ENCODE results near the gene HES2.
"Not testable (repeated sequence)": the region's sequence is repeated elsewhere in the genome, so short reads cannot be mapped to it uniquely, and the experiment has no call there.

The HES2 gene

DNA sequence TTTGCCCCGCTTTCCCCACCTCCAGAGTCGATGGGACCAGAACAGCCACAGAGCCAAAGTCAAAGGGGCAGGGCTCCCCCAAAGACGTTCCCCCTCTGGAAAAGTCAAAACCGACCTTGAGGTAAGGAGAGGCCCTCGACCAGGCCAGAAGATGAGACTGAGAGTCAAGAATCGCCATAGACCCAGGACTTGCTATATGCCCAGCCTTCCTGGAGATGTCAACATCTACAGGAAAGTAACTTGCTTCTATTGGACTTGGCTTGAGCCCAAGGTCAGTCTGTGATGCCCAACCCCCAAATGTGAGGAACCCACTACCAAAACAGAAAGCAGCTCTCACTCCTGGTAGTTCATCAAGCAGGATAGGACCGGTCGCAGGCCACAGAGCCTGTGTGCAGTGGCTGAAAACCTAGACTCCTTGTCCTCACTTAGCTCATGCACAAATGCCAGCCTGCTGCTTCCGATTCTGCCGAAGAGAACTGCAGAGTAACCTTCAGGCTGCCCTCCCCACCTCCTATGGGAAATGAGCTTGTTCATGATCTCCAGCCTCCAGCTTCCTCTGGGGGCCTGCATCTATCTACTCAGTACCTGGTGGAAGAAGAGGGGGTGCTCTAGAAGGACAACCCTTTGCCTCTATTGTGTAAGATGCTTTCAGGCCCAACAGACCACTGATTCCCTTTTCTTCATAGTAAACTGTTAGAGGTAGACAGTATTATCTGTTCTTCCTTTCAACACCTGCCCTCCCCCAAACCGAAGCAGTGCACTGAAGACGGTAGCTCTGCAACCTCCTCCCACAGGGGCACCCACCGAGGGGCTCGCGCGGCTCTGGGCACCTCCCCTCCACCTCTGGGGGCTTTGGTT lies 27.5 kb downstream of the HES2 start:
- no peak for DNase-seq (ENCODE audit: low read depth in 2 of 2)

DNA sequence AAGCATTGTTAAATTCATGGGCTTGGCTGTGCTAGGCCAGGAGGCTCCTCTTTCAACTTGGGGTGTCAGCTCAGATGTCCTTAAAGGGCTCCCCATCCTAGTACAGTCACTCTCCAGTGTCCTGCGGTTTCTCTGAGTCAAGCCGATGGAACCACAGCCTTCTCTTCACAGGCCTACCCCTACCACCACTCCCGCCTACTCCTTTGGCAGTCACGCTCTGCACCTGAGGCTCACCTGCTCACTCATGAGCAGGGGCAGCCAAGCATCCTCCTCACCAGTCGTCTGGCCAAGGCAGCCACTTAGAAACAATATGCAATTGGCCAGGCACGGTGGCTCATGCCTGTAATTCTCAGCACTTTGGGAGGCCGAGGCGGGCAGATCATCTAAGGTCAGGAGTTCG lies 29.7 kb downstream of the HES2 start:
- DNase-seq (ENCODE audit: low read depth in 2 of 2): no peak

DNA sequence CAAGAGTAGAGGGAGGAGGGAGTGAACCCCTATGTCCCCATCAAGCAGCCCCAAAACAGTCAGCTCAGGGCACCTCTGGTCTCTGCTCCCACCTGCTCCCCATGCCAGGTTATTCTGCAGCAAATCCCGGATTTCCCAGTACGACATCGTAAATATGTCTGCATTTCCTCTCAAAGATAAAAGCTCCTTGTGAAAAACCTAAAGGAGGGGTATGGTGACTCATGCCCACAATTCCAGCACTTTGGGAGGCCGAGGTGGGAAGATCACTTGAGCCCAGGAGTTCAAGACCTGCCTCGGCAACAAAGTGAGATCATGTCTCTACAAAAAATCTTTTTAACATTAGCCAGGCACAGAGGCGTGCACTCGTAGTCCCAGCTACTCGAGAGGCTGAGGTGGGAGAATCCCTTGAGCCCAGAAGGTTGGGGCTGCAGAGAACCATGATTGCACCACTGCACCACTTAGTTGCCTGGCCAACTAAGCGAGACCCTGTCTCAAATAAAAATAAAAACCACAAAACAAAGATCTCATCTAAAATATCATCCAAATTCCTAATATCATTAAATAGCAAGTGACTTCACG lies 33.3 kb downstream of the HES2 start:
- DNase-seq (ENCODE audit: low read depth in 2 of 2): peak in 1 of 2 experiments; percentile 2

DNA sequence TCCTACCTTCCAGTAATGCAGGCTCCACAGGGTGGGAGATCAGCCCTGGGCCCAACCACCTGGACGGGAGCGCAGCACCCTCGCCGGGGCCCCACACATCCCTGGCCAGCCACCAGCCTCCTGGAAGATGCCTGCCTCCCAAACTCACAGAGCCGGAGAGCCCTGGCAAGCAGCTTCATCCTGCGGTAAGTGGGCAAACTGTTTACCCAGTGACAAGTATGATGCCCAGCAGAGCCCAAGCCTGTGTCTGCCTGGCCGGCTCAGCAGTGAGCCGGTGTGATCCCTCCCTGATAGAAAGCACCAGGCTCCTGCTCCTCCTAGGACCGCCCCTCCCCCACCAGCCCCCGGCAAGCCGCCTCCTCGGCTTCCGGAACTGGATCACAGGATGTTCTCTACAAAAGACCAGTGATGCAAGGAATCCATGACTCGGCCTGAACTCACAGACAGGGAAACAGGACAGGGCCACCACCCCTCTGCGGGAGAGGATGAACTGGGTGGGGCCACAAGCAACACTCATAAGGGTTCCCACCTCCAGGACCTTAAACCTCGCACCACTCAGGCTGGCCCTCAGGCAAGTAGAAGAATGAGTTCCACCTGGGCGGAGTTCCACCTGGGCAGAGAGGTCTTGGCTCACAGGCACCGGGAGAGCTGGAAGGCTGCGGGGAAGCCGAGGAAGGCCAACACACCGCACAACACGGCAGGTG lies 34.1 kb downstream of the HES2 start:
- peak in 1 of 2 experiments; percentile 9 for DNase-seq (ENCODE audit: low read depth in 2 of 2)

DNA sequence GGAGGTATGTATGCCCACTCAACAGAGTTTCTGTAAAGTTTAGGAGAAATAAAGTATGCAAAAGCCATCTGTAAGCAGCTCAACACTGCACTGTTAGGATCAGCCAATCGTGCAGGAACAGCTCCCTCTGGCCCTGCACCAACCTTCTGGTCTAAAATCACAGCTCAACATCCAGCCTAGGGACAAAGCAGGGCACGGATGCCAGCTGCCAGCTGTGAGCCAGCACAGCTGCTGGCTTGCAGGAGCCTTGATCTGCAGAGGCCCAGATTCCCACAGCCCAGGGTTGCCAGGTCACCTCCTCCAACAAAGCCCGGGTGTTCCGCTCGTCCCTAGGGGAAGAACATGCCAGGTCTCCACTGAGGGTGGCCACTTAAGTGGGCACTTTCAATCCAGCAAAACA lies 34.8 kb downstream of the HES2 start:
- DNase-seq (ENCODE audit: low read depth in 2 of 2): no peak

DNA sequence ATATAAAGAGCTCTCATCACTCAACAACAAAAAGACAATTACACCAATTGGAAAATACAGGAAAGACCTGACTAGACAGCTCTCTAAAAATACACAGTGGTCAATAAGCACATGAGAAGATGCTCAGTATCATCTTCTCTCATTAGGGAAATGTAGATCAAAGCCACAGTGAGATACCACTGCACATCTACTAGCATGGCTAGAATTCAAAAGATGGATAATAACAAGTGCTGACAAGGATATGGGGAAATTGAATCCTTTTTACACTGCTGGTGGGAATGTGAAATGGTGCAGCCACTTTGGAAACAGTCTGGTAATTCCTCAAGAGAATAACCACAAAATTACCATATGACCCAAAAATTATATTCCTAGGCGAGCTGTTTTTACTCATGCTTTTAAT lies 35.6 kb downstream of the HES2 start:
- no peak for DNase-seq (ENCODE audit: low read depth in 2 of 2)

DNA sequence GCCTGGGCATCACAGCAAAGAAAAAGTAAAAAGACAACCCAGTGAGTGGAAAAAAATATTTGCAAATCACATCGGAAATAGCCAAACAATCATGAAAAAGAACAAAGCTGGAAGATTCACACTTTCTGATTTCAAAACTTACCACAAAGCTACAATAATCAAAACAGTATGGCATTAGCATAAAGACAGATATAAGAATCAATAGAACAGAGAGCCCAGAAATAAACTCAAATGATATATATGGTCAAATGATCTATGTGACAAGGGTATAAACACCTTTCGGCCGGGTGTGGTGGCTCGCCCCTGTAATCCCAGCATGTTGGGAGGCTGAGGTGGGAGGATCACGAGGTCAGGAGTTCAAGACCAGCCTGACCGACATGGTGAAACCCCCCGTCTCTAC lies 39.7 kb downstream of the HES2 start:
- no peak for DNase-seq (ENCODE audit: low read depth in 2 of 2)

DNA sequence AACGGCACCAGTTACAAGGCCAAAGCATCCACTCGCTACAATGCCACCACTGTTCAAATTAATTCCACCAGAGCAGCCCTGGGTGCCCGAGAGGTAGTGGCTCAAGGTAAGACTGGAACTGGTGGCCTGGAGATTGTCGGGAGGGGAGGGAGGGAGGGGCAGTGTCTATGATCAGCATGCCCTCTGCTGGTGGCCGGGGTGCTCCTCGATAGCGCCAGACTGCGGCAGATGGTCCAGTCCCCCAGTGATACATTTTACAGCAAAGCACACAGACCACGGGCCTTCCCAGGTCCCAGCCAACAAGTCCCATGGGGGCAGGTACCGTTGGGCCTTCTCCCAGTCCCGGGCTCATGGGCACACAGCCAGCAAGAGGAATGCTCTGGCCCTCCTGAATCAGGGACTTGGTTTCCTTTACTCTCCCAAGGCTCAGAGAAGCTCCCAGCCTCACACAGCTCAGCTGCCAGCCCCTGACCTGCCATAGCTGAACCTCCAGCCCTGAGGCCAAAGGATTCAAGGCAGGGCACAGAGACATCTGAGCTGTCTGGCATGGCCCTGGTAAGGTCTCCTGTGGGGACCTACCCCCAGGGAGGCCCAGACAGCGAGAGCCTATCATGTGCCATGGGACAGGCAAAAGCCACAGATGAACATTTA lies 41.5 kb downstream of the HES2 start:
- no peak for DNase-seq (ENCODE audit: low read depth in 2 of 2)

DNA sequence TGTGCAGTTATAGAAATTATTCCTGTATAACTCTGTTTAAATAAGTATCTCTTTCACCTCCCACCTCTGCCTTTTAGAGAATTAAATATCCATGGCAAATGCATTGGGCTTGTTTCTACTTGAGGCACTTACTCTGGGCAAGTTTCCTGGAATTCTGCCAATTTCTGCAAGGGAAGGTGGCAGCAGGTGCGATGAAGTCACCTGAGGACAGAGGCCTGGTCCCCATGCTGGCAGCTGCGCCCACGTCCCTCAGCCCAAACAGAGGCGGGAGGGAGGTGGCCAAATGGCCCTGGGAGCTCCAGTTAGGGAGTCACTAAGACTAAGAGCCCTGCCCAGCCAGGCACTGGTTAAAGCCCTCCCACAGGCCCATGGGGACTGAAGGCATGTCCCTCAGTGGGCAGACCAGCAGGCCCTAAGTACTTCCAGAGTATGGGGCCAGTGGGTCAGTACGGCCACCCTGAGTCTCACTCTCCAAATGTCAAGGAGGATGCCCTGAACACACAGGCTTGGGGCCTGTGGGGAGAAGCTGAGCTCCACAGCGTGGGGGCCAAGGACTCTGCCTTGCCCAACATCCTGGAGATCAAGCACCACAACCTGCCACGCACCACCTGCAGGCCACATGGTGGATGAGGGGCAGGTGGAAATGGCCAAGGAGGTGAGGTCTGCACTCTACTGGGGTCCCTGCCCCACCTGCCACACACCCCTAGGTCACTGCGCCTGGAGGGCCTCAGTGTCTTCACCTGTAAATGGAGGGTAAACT lies 45.6 kb downstream of the HES2 start:
- no peak for DNase-seq (ENCODE audit: low read depth in 2 of 2)

DNA sequence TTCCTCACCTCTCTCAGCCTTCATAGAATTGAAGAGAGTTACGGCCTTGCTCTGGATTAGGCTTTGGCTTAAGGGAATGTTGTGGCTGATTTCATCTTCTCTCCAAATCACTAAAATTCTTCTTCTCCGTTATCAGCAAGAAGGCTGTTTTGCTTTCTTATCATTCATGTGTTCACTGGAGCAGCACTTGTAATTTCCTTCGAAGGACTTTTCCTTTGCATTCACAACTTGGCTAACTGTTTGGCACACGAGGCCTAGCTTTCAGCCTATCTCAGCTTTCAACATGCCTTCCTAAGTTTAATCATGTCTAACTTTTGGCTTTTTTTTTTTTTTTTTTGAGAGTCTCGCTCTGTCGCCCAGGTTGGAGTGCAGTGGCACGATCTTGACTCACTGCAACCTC lies 47.5 kb downstream of the HES2 start:
- not testable (repeated sequence) for DNase-seq (ENCODE audit: low read depth in 2 of 2)

DNA sequence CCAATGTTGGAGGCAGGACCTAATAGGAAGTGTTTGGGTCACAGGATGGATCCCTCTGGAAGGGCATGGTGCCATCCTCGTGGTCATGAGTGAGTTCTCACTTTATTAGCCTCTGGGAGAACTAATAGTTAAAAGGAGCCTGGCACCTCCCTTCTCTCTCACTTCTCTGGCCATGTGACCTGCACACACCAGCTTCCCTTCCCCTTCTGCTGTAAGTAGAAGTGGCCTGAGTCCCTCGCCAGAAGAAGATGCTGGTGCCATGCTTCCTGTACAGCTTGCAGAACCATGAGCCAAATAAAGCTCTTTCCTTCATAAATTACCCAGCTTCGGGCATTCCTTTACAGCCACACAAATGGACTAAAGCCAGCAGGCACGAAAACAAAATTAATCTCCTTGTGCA lies 49.7 kb downstream of the HES2 start:
- no peak for DNase-seq (ENCODE audit: low read depth in 2 of 2)

DNA sequence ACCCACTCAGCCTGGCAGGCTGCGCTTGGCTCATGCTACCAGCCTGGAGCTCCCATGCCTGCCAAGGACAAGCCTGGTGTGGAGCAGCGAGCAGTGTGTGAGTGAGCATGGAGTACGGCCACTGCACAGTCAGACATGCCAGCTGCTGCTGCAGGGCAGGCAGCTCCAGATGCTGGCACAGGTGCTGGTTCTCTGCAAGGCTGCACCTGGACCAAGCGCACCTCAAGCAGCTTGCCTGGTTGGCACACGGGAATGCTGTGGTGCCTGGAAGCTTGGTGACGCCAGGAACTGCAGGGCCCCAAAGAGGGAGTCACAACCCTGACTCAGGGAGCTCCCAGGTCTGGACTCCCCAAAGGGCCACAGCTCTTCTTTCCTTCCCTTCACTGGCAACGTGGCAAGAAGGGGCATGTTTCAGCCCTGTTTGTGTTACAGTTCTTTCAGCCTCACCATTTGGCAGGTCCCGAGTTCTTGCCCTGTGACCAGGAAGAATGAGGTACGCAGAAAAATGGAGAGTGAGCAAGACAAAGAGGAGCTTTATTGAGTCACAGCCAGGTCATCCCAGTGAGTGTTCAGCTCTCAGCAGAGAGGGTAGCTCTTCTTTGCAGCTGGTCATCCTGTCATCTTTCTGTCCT lies 52.2 kb downstream of the HES2 start:
- DNase-seq (ENCODE audit: low read depth in 2 of 2): no peak

DNA sequence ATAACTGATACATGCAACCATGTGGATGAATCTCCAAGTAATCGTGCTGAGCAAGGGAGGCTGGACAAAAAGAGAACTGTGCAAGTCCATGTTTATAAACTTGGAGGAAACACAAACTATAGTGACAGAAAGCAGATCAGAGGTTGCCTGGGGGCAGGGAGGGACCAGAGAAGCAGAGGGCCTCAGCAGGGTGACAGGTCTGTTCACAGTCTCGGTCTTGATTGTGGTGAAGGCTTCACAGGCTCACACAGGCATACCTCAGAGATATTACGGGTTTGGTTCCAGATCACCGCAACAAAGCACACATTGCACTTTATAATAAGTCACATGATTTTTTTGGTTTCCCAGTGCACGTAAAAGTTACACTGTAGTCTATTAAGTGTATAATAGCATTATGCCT lies 54.7 kb downstream of the HES2 start:
- no peak for DNase-seq (ENCODE audit: low read depth in 2 of 2)

DNA sequence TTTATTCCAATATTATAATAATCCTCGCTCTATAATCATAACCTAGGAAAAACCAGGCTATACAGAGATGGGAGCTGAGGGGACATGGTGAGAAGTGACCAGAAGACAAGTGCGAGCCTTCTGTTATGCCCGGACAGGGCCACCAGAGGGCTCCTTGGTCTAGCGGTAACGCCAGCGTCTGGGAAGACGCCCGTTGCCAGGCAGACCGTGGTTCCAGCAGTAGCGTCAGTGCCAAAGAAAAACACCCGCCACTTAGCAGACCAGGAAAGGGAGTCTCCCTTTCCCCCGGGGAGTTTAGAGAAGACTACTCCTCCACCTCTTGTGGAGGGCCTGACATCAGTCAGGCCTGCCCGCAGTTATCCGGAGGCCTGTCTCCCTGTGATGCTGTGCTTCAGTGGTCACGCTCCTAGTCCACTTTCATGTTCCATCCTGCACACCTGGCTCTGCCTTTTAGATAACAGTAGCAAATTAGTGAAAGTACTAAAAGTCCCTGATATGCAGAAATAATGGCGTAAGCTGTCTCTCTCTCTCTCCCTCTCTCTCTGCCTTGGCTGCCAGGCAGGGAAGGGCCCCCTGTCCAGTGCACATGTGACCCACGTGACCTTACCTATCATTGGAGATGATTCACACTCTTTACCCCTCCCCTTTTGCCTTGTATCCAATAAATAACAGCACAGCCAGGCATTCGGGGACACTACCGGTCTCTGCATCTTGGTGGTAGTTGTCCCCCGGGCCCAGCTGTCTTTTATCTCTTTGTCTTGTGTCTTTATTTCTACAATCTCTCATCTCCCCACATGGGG lies 56.4 kb downstream of the HES2 start:
- not testable (repeated sequence) for DNase-seq (ENCODE audit: low read depth in 2 of 2)

Measured in fibroblast of skin of left quadriceps (primary cell).